Stimulated activated CD4-positive, alpha-beta T cell treated with anti-CD3 and anti-CD28 coated beads, TNF-alpha, amount 100 ng/mL, for 1 hour (primary cell): ENCODE measurements around the gene CASP5.
"Not testable (repeated sequence)": the region's sequence is repeated elsewhere in the genome, so short reads cannot be mapped to it uniquely, and the experiment has no call there.

ENCODE experiments used
- DNase-seq, 3 donors: peaks; one replicate each; pipeline ENCODE4 v3.0.0-alpha.2; 2020; ENCODE audit warnings: low read depth in 3 of 3, low spot score in 1 of 3

The CASP5 gene

DNA sequence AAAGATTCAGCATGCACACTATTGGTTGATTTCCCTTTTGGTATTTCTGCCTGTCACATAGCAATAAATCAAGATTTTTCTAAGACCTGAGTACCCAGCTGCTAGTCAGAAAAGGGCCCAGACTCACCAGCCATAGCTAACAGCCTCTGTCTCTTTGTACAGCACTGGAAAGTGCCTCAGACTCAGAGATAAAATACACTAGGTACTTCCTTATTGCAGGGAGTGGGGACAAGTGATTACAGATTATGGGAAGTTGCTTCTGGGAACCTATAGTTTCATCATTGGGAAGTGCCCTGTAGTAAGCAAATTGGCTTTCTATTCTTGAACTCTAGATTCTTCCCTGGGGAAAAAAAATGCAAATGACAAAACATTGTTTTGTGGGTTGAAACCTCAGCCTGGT lies at the start of gene CASP5:
Gene CASP5 (minus strand): TSS at position 166 of the 400 bp plus-strand sequence. CDS start 32 bp downstream, at position 134.
- no peak for DNase-seq

DNA sequence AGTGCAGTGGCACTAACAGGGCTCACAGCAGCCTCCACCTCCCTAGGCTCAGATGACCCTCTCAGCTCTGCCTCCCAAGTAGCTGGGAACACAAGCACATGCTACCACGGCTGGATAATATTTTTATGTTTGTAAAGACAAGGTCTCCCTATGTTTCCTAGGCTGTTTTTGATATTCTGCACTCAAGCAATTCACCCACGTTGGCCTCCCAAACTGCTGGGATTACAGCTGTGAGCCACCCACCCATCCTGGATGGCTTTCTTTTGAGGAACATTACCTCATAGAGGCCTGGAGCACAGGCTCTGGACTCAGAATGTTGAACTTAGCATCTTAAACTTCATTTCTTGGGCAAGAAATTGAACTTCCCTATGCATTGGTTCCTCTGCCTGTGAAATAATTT lies 49.1 kb upstream of the CASP5 start:
- DNase-seq = not testable (repeated sequence)

DNA sequence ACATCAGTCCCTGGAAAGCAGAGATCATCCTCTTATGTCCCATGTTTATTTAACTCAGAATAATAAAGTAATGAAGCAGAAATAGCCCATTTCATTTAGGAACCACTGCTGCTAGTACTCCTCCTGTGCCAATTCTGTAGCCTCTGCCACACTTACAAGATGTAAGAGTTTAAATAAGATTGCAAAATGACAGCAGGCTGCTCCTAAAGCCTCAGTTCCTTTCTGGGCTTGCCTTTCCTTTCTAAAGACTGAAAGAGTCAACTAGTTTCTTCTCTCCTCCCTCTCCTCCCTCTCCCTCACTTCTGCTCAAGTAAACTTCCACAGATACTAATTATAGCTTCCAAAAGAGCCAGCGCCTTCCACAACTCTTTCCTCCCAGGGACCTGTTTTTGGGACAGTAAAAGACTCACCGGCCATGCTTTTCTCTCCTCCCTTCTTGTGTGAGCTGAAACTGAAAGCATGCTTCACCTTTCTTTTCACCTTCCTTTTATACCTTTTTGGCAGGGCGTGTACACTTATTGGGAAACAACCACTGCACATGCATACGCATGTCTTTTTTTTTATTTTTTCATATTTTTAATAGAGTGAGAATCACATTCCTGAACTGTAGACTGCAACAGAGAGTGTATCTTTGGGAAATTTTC lies 48.2 kb upstream of the CASP5 start:
- DNase-seq = no peak

DNA sequence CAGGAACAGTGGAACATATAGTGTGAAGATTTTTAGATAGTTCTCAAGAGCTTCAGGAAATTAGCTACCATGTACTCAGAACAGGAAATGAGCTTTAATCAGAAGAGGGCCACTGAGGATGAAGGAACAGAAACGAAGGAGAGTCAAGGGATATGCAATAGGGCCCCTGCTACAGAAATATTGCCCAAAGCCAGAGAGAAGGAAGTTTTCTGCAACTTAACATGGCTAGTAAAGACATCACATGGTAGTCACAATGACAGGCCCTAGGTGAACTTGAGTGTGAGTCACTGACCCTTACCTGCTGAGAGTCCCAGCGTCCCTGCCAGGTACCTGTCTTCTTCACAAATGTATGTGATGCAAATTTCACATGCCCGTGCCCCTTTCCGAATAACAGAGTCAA lies 47.3 kb upstream of the CASP5 start:
- no peak for DNase-seq

DNA sequence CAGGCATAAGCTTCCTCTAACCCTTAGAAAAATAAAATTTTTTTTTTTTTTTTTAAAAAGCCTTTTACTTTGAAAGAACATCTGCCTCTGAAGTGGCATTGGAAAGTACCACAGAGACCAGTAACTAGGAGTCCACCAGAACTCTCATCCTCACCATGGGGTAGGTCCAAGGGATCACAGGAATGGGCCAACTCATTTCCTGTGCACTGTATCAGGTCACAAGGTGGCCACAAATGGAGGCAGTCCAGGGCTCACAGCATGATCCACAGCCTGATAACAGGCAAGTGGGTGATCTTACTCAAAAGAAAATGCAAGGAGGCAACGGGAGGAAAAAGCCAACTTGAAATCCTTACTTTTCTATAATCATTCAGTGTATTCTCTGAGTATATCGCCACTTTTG lies 46.8 kb upstream of the CASP5 start:
- DNase-seq = not testable (repeated sequence)

DNA sequence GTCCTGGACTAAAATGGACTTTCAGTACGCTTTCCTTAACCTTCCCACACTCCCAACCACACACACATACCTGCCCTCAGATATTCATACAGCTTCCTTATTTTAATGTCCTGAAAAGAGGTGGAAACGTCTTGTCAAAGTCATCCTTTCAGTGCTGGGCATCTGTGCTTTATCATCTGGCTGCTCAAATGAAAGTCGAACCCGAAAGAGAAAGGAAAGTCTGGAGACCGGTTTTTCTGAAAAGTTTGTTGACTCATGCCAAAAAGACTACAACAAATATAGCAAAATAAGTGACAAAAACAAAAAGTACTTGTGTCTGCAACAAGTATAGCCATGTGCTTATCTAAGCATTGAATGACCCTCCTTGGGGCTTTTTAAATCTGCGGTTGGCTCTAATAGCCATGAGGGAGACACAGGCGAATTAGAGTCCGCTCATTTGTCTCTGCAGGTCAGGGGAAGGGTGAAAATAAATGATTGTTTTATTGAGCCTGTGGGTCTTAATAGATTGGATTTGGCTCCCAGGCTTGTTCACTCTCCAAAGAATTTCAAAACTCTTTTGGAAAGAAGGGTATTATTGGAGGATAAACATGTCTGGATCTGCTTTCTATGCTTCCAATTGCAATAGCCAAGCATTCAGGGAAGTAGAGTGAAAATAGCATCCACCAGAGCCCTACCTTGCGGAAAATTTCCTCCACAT lies 40.4 kb upstream of the CASP5 start:
- DNase-seq = not testable (repeated sequence)

DNA sequence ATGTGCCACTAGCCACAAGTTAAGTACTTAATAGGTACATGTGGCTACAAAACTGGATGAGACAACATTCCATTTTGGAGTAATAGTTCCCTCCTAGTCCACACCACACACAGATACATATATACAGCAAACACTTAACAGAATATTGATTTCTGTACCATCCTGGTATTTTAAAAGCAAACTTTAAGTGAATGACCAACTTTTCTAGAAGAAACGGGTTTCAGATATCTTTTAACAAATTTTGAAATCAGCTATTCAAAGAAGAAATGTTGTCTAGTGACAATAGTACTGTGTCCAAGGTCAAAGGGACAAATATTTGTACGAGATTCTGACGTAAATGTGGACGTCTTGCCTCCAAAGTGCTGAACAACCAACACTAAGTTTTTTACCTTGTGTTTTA lies 34.5 kb upstream of the CASP5 start:
- DNase-seq = no peak

DNA sequence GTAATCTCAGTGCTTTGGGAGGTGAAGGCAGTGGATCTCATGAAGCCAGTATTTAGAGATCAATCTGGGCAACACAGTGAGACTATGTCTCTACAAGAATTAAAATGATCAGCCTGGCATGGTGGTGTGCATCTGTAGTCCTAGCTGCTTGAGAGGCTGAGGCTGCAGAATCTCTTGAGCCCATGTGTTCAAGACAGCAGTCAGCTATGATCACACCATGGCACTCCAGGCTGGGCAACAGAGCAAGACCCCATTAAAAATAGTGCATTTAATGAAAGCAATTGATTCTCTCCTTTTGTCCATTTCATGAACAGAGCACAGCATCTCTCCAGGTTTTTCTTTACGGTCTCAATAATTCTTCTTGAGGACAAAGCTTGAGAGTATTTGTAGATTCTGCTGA lies 33.5 kb upstream of the CASP5 start:
- DNase-seq = no peak

DNA sequence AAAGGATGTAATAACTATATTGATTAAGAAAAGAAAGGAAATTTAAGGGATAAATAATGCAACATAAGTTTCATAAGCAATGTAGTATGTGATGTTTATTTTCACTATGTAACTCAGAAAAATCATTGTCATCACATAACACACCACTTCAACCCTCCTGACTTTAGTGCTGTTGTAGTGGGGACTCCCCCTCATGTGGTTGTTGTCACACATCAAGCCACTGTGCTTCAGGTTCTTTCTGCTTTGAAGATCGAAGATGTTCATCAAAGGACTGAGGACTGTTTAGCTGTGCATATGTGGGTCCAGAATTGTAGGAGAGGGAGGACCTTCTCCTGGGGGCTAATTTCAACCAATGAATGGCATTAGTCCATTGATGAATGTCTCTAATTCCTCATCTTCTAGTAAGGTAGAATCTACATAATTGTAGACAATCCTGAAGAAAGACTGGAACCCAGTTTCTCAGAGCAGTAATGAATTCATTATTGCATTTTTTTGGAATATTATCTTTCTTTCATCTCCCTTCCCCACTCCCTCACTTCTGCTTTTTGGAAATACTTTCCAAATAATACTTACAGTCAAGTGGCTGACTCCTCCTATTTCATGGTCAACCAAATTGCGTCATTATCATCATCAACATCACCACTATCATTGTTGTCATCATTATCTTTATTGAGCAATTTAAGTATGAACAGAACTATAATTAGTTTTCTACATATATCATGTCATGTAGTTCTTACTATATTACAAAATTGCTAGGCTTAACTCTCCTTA lies 31.9 kb upstream of the CASP5 start:
- no peak for DNase-seq

DNA sequence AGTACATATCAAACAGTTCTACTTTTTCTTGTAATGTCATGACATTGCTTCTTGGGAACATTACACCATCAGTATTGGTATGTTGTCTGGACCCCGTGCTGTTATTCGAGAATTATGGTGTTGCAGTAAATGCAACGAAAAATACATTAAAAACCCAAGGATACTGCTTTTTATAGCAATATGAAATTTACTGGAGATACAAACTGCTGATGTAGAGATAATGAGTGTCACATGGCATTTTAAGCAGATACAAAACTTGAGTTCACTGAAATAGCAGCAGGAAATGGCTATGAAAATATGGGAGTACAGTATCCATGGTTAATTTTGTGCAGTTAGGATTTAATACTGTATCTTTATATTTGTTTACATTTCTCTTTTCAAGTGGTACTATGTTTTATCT lies 29.5 kb upstream of the CASP5 start:
- no peak for DNase-seq

DNA sequence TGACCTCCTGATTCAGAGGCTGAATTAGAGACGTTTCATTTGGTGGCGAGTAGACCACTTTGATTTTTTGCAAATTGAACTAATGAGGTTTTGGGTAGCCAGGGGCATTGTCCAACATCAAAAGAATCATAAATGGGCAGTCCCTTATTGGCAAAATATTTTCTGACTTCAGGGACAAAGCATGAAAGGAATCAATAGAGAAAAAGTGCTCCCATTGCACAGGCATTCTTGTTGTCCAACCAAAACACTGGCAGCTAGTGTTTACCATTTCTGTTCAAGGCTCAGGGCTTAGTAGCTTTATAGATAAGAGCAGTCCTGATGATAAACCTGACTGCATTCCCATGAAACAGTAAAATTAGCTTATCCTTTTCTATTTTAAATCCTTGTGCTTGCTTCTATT lies 28.6 kb upstream of the CASP5 start:
- no peak for DNase-seq

DNA sequence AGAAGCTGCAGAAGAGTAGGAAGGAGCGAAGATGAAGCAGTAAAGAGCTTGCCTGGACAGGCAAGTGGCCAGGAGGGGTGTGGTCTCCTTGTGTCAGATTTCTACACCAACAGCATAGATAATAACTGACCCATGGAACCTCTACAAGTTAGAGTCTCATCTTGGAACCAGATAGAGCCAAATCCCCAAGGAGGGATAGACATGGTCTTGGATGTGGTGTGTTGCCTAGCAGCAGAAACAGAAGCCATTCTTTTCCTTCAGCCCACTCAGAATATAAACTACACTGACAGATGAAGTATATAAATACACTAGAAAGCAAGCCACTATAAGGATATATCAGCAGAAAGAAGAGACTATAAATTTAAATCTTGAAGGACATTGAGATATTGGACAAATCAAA lies 26.5 kb upstream of the CASP5 start:
- DNase-seq = no peak

DNA sequence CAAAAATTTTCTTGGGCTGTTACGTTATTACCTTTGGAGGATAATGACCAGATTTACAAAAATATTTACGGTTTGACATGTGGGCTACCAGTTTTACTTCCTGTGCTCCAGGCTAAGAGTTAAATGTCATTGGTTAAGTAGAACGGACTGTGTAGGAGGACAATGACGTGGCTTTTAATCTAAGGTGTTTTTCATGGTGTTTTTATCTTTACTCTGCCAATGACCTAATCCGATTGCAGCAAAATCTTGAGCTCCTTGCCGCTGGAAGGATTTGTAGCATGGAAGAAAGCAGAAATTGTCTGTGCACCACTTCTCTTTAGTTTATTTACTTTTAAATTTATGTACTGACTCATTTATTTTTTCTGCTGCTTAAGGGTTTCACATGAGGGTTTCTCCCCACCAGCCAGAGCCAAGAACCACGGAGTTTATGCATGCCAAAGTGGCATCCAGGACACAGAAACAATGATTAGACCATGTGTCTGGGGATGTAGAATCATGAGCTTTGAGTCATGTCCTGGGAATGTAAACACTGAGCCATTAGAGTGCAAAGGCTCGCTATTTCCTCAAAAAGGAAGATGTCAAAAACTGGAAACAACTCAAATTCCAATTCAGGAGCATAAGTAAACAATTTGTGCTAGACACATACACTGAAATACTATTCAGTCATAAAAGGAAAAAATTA lies 24.1 kb upstream of the CASP5 start:
- DNase-seq = no peak

DNA sequence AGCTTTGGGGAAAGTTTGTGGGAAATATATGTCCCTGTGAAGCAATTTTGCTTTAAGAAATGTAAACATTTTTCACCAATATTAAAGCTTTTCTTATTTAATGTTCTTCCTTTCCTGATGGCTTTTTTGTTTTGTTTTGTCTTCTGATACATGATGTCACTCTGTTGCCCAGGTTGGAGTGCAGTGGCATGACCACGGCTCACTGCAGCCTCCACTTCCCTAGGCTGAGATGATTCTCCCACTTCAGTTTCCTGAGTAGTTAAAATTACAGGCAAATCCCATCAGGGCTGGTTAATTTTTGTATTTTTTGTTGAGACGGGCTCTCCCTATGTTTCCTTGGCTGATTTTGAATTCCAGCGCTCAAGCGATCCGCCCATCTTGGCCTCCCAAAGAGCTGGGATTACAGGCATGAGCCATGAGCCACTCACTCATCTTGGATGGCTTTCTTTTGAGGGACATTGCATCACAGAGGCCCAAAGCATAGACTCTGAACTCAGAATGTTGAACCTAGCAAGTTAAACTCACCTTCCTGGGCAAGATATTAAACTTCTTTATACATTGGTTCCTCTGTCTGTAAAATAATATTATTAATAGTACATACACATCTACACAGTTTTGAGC lies 22.8 kb upstream of the CASP5 start:
- DNase-seq = no peak

DNA sequence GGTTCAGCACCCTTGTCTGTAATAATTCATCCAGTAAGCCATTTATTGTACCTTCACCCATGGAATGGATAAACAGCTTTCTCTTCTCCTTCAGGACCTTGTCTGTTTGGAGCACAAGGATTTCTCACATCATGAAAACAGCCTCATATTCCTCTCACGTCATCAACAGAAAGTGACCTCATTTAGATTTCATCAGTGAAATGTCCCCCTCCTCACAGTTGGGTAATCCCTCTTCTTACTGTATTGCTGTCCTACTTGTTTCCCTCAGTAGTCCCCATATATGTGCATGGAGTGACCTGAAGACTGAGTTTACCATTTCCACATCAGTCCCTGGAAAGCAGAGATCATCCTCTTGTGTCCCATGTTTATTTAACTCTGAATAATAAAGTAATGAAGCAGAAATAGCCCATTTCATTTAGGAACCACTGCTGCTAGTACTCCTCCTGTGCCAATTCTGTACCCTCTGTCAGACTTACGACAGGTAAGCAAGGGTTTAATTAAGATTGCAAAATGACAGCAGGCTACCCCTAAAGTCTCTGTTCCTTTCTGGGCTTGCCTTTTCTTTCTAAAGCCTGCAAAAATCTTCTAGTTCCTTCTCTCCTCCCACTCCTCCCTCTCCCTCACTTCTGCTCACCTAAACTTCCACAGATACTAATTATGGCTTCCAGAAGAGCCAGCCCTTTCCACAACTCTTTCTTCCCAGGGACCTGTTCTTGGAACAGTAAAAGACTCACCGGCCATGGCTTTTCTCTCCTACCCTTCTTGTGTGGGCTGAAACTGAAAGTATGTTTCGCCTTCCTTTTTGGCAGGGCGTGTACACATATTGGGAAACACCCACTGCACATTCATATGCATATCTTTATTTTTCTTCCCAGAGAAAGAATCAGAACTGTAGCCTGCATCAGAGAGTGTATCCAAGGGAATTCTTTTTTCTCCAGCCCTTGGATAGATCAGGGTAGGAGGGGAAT lies 21.9 kb upstream of the CASP5 start, which contains the start of gene CARD16:
Gene CARD16 (minus strand): TSS at position 779 of the 968 bp plus-strand sequence. CDS start 38 bp downstream, at position 741.
- not testable (repeated sequence) for DNase-seq

DNA sequence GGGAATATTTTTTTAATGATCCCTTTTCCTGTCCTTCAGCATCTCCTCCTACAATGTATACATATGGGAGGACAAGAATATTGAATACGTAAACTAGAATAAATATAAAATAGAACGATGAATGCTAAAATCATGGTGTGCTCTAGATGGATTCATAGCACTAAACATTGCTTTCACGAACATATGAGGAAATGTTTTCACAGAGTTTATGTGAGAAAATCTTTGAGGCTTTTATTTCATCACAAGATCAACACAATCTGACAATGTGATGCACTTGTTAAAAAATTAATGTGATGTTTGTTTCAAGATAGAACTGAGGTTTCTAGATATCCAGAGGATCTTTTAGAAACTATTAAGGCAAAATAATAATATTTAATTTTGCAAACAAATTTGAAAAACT lies 19.2 kb upstream of the CASP5 start:
- DNase-seq = no peak

DNA sequence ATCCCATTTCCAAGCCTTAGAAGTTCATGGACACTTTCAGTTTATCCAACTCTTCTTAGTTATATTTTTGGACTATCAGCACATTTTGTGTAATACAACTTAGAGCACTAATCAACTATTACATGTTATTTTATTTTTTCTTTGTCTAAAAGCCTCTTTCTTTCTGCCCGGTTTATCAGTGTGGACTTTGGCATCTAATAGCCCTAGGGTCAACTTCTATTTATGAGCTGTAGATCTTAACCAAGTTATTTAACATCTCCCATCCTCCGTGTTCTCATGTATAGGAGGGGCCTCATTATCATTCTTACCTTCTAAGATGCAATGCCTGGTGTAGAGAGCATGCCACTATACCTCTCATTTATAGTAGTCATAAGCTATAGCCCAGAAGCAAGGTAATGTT lies 17.7 kb upstream of the CASP5 start:
- no peak for DNase-seq

DNA sequence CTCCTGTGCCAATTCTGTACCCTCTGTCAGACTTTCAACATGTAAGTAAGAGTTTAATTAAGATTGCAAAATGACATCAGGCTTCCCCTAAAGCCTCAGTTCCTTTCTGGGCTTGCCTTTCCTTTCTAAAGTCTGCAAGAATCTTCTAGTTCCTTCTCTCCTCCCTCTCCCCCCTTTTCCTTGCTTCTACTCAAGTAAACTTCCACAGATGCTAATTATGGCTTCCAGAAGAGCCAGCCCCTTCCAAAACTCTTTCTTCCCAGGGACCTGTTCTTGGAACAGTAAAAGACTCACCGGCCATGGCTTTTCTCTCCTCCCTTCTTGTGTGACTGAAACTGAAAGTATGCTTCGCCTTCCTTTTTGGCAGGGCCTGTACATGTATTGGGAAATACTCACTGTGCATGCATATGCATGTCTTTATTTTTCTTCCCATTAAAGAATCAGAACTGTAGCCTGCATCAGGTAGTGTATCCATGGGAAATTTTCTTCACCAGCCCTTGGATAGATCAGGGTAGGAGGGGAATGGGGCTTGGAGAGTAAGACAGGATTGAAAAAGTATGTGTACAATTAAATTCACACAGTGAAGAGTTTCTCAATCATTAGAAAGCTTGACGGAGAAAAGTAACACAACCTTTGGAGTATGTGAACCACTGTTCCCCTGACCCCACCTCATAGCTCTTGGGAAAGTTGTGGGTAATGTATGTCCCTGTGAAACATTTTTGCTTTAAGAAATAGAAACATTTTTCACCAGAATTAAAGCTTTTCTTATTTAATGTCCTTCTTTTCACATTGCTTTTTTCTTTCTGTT lies 12.0 kb upstream of the CASP5 start, which contains the start of gene CASP1:
Gene CASP1 (minus strand): TSS at position 332 of the 808 bp plus-strand sequence. CDS start 31 bp downstream, at position 301.
- DNase-seq = no peak

DNA sequence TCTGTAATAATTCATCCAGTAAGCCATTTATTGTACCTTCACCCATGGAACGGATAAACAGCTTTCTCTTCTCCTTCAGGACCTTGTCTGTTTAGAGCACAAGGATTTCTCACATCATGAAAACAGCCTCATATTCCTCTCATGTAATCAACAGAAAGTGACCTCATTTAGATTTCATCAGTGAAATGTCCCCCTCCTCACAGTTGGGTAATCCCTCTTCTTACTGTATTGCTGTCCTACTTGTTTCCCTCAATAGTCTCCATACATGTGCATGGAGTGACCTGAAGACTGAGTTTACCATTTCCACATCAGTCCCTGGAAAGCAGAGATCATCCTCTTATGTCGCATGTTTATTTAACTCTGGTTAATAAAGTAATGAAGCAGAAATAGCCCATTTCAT lies 11.4 kb upstream of the CASP5 start:
- not testable (repeated sequence) for DNase-seq
